Thymus (tissue), 11 donors: ENCODE measurements around the gene CNTN3. TPM values are rescaled to one million over a fixed set of nuclear protein-coding genes. Genes with fewer than 3 reads are reported as not detected.

Experiments used
- DNase-seq, 9 donors: peaks; one replicate each; pipeline ENCODE4 v3.0.0-alpha.2; 2013; ENCODE audit warnings: low spot score in 9 of 9, low read depth in 6 of 9, missing footprints in 1 of 9
- H3K27ac ChIP-seq, 2 donors: one replicate each; pipeline ENCODE4 v1.5.1; 2013; ENCODE audit warnings: control low read depth in 1 of 2, low read depth in 1 of 2, low read length in 1 of 2, mild to moderate bottlenecking in 1 of 2, moderate library complexity in 1 of 2
- H3K27me3 ChIP-seq, 2 donors: one replicate each; pipeline ENCODE4 v1.5.1; 2013; ENCODE audit warnings: low read length in 1 of 2; ENCODE audit not compliant: control insufficient read depth in 2 of 2, insufficient read depth in 1 of 2
- H3K36me3 ChIP-seq, 2 donors: one replicate each; pipeline ENCODE4 v1.5.1; 2013; ENCODE audit warnings: low read length in 1 of 2, mild to moderate bottlenecking in 1 of 2, moderate library complexity in 1 of 2; ENCODE audit not compliant: control insufficient read depth in 2 of 2, insufficient read depth in 2 of 2
- H3K4me1 ChIP-seq, 2 donors: one replicate each; pipeline ENCODE4 v1.5.1; 2013; ENCODE audit warnings: low read length in 2 of 2; ENCODE audit not compliant: control insufficient read depth in 2 of 2, insufficient read depth in 2 of 2
- H3K4me3 ChIP-seq, 2 donors: one replicate each; pipeline ENCODE4 v1.5.1; 2013; ENCODE audit warnings: low read length in 2 of 2, control low read depth in 1 of 2, mild to moderate bottlenecking in 1 of 2
- H3K9me3 ChIP-seq, 2 donors: one replicate each; pipeline ENCODE4 v1.5.1; 2013; ENCODE audit warnings: low read length in 1 of 2, mild to moderate bottlenecking in 1 of 2; ENCODE audit not compliant: control insufficient read depth in 2 of 2, insufficient read depth in 1 of 2
- WGBS: extraction: QIAGEN DNeasy Blood & Tissue Kit; methylation state at CpG from one replicate; pipeline ENCODE4 v1.1.7; 2013; 5-methylcytosine and 5-hydroxymethylcytosine counted together
- polyA plus RNA-seq: library from polyadenylated mRNA; stranded (reverse); fragments of 200-250 nt; gene quantifications from one replicate; pipeline ENCODE4 v1.2.3, GENCODE V29; 2013
- total RNA-seq: library from RNA; stranded (reverse); fragments of 120-200 nt; gene quantifications from one replicate; pipeline ENCODE4 v1.2.4, GENCODE V29; 2013
- donor health status: healthy.

CNTN3 gene
- total and polyA plus RNA-seq, 2 donors, result 2.1 to 3.7 TPM

DNA sequence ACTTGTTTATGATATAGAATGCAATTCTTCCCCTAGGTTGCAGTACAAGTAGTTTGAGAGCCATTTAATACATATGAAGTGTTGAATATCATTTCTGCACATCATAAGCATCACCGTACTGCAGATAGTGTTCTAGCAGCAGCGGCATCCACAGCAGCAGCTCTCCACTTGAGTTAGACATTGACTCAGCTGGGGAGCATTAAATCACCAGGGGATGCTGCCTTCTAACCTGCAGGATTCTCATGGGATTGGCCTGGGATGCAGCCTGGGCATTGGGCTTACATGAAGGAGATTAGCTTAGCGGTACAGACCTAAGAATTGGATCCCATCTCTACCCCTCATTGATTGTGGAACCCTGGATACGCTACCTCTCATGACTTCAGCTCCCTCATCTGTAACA is 43.3 kb downstream of the CNTN3 start:
- 97% methylated on average over 4 of the region's 4 CpGs for WGBS

More for the DNA sequence above, 43.3 kb downstream of the CNTN3 start:
- no peaks in the 10 kb centered on the region for H3K9me3 ChIP-seq
- DNase-seq, result no peak
- H3K27me3 ChIP-seq, result no peaks in the 10 kb centered on the region
- H3K36me3 ChIP-seq, result no peaks in the 10 kb centered on the region
- H3K4me1 ChIP-seq, result no peaks in the 10 kb centered on the region
- no peak overlapping the region for H3K4me3 ChIP-seq
- H3K27ac ChIP-seq, result no peak overlapping the region
